GM12878 (cell line): ENCODE measurements around the gene OR10H4.

Source experiments
- CEBPB ChIP-seq, 2 experiments: fragments of 150-350 bp in 1 of 2; IDR thresholded peaks; 2 replicates each; pipeline ENCODE4 v1.6.1; 2012 to 2014; ENCODE audit warnings: low read depth in 2 of 2, low read length in 2 of 2, borderline replicate concordance in 1 of 2, inconsistent platforms in 1 of 2
- CHD2 ChIP-seq: IDR thresholded peaks from 2 replicates; pipeline ENCODE4 v1.6.1; 2011; ENCODE audit warnings: low read depth, low read length, improper control_type of control experiment, borderline replicate concordance
- MXI1 ChIP-seq: fragments of 150-350 bp; IDR thresholded peaks from 2 replicates; pipeline ENCODE4 v1.6.1; 2011; ENCODE audit warnings: low read depth, mild to moderate bottlenecking, inconsistent platforms, low read length, improper control_type of control experiment
- POLR2A ChIP-seq: IDR thresholded peaks from 2 replicates; pipeline ENCODE4 v1.6.1; 2011; ENCODE audit warnings: low read depth, mild to moderate bottlenecking, low read length
- RCOR1 ChIP-seq: conservative IDR thresholded peaks from 2 replicates; pipeline ENCODE4 v1.6.1; 2012; ENCODE audit warnings: low read depth, low read length, improper control_type of control experiment
- SIN3A ChIP-seq: IDR thresholded peaks from 2 replicates; pipeline ENCODE4 v1.6.1; 2012; ENCODE audit warnings: low read depth, low read length, improper control_type of control experiment
- SMC3 ChIP-seq: IDR thresholded peaks from 2 replicates; pipeline ENCODE4 v1.6.1; 2011; ENCODE audit warnings: low read length, improper control_type of control experiment, borderline replicate concordance
- TAF1 ChIP-seq: IDR thresholded peaks from 2 replicates; pipeline ENCODE4 v1.6.1; 2011; ENCODE audit warnings: mild to moderate bottlenecking, low read depth, low read length, borderline replicate concordance
- TF ChIP-seq, protein P1 (sequence below), 3 experiments: IDR thresholded peaks in 2 of 3; conservative IDR thresholded peaks in 1 of 3; 2 replicates each; pipeline ENCODE4 v1.5.1; 2011; ENCODE audit warnings: low read depth in 3 of 3, low read length in 3 of 3, mild to moderate bottlenecking in 3 of 3, control low read depth in 2 of 3, moderate library complexity in 2 of 3, inconsistent platforms in 1 of 3, mixed read lengths in 1 of 3; ENCODE audit not compliant: control insufficient read depth in 2 of 3, insufficient read depth in 1 of 3; ENCODE audit errors: extremely low read depth in 1 of 3
- TF ChIP-seq, protein P2 (sequence below): IDR thresholded peaks from 2 replicates; pipeline ENCODE4 v1.6.1; 2012; ENCODE audit warnings: mild to moderate bottlenecking, low read depth, low read length
- TF ChIP-seq, protein P3 (sequence below): IDR thresholded peaks from 2 replicates; pipeline ENCODE4 v1.6.1; 2011; ENCODE audit warnings: mild to moderate bottlenecking, low read depth, low read length, moderate library complexity; ENCODE audit not compliant: insufficient replicate concordance

DNA sequence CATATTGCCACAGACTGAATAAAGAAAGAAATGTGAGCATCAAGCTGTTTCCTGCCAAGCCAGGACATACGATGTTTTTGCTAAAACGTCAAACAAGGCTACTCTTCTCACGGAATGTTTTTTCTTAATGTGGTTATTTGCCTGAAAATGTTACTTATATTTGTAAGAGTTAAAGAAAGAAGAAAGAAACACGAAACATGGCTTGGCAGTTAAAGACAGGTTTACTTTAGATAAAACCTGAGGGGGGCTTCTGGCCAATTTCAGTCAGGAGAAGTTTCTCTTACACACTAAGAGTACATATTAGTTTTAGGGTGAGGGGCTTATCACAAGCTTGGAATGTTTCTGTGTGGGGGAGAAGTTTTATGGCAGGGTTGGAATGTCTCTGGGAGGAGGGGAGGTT, 4.4 kb upstream of the OR10H4 start:
- TF ChIP-seq, protein P1, sequence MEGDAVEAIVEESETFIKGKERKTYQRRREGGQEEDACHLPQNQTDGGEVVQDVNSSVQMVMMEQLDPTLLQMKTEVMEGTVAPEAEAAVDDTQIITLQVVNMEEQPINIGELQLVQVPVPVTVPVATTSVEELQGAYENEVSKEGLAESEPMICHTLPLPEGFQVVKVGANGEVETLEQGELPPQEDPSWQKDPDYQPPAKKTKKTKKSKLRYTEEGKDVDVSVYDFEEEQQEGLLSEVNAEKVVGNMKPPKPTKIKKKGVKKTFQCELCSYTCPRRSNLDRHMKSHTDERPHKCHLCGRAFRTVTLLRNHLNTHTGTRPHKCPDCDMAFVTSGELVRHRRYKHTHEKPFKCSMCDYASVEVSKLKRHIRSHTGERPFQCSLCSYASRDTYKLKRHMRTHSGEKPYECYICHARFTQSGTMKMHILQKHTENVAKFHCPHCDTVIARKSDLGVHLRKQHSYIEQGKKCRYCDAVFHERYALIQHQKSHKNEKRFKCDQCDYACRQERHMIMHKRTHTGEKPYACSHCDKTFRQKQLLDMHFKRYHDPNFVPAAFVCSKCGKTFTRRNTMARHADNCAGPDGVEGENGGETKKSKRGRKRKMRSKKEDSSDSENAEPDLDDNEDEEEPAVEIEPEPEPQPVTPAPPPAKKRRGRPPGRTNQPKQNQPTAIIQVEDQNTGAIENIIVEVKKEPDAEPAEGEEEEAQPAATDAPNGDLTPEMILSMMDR (IDR thresholded peaks at IDR 0.05 in 2 of 3, conservative IDR thresholded peaks at IDR 0.05 in 1 of 3; ENCODE audit: control insufficient read depth in 2 of 3, extremely low read depth in 1 of 3, insufficient read depth in 1 of 3, low read depth in 3 of 3, low read length in 3 of 3): no peak
- no peak for TF ChIP-seq RCOR1
- TF ChIP-seq SIN3A: no peak
- TF ChIP-seq CHD2: no peak
- TF ChIP-seq CEBPB (IDR thresholded peaks at IDR 0.05; ENCODE audit: borderline replicate concordance in 1 of 2, low read depth in 2 of 2, low read length in 2 of 2): no peak
- TF ChIP-seq POLR2A: no peak
- TF ChIP-seq, protein P2, sequence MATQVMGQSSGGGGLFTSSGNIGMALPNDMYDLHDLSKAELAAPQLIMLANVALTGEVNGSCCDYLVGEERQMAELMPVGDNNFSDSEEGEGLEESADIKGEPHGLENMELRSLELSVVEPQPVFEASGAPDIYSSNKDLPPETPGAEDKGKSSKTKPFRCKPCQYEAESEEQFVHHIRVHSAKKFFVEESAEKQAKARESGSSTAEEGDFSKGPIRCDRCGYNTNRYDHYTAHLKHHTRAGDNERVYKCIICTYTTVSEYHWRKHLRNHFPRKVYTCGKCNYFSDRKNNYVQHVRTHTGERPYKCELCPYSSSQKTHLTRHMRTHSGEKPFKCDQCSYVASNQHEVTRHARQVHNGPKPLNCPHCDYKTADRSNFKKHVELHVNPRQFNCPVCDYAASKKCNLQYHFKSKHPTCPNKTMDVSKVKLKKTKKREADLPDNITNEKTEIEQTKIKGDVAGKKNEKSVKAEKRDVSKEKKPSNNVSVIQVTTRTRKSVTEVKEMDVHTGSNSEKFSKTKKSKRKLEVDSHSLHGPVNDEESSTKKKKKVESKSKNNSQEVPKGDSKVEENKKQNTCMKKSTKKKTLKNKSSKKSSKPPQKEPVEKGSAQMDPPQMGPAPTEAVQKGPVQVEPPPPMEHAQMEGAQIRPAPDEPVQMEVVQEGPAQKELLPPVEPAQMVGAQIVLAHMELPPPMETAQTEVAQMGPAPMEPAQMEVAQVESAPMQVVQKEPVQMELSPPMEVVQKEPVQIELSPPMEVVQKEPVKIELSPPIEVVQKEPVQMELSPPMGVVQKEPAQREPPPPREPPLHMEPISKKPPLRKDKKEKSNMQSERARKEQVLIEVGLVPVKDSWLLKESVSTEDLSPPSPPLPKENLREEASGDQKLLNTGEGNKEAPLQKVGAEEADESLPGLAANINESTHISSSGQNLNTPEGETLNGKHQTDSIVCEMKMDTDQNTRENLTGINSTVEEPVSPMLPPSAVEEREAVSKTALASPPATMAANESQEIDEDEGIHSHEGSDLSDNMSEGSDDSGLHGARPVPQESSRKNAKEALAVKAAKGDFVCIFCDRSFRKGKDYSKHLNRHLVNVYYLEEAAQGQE: no peak
- TF ChIP-seq SMC3: no peak
- TF ChIP-seq, protein P3, sequence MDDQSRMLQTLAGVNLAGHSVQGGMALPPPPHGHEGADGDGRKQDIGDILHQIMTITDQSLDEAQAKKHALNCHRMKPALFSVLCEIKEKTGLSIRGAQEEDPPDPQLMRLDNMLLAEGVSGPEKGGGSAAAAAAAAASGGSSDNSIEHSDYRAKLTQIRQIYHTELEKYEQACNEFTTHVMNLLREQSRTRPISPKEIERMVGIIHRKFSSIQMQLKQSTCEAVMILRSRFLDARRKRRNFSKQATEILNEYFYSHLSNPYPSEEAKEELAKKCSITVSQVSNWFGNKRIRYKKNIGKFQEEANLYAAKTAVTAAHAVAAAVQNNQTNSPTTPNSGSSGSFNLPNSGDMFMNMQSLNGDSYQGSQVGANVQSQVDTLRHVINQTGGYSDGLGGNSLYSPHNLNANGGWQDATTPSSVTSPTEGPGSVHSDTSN: no peak
- TF ChIP-seq TAF1: no peak
- TF ChIP-seq MXI1: no peak
